ENCODE data around the gene APBB1IP. TPM values are rescaled to one million over a fixed set of nuclear protein-coding genes. Genes with fewer than 3 reads are reported as not detected.

APBB1IP gene
- total and polyA plus RNA-seq, 8 donors, result 1.2 to 4.7 (median 3.2) TPM; not detected in 1

- no peak overlapping the region for H3K4me3 ChIP-seq
- H3K27ac ChIP-seq, result no peak overlapping the region
- peaks cover 4 to 24% (median 11%) of the 10 kb centered on the region in 4 donors for H3K36me3 ChIP-seq
- no peaks in the 10 kb centered on the region for H3K27me3 ChIP-seq
- peaks cover 0 to 17% (median 0%) of the 10 kb centered on the region in 4 donors for H3K4me1 ChIP-seq
- intact Hi-C loops (cut with DNase I; ENCODE audit: low total_unique reads), result no loop called here
- WGBS, 5 donors, result 11 to 33% (median 18%) methylated on average over 11 of the region's 11 CpGs
- DNase-seq, result peak; percentile 28 to 39
- TF ChIP-seq EP300 (IDR thresholded peaks at IDR 0.05) (no peak), CTCF (IDR thresholded peaks at IDR 0.05) (no peak), POLR2AphosphoS5 (IDR thresholded peaks at IDR 0.05) (no peak), POLR2A (IDR thresholded peaks at IDR 0.05) (no peak)
- peaks cover 0 to 25% (median 15%) of the 10 kb centered on the region in 4 donors for H3K9me3 ChIP-seq
Measured at GRCh38 chr10:26516540-26517101, 78.5 kb downstream of the APBB1IP start.

GRCh38 chr10:26517141-26517867 is 79.2 kb downstream of the APBB1IP start:
- Histone ChIP-seq H3K4me1 (peaks cover 0 to 17% (median 0%) of the 10 kb centered on the region in 4 donors), H3K9me3 (peaks cover 0 to 23% (median 12%) of the 10 kb centered on the region in 4 donors), H3K36me3 (peaks cover 3 to 17% (median 8%) of the 10 kb centered on the region in 4 donors), H3K4me3 (no peak overlapping the region), H3K27me3 (no peaks in the 10 kb centered on the region), H3K27ac (no peak overlapping the region)
- DNase-seq, result no peak
- no peak for TF ChIP-seq POLR2AphosphoS5 (IDR thresholded peaks at IDR 0.05)
- no peak for TF ChIP-seq CTCF (IDR thresholded peaks at IDR 0.05)
- TF ChIP-seq EP300 (IDR thresholded peaks at IDR 0.05), result no peak
- no peak for TF ChIP-seq POLR2A (IDR thresholded peaks at IDR 0.05)
- intact Hi-C loops (cut with DNase I; ENCODE audit: low total_unique reads), result no loop called here
- WGBS, 5 donors, result 48 to 63% (median 53%) methylated on average over 9 of the region's 9 CpGs

GRCh38 chr10:26519803-26520202 is 81.7 kb downstream of the APBB1IP start:
- Histone ChIP-seq H3K27ac (no peak overlapping the region), H3K9me3 (peaks cover 0 to 8% (median 4%) of the 10 kb centered on the region in 4 donors), H3K4me1 (peaks cover 0 to 21% (median 0%) of the 10 kb centered on the region in 4 donors), H3K27me3 (no peaks in the 10 kb centered on the region), H3K4me3 (no peak overlapping the region), H3K36me3 (no peaks in the 10 kb centered on the region)
- intact Hi-C loops (cut with DNase I; ENCODE audit: low total_unique reads), result no loop called here
- WGBS, 5 donors, result 77 to 90% (median 88%) methylated on average over 1 of the region's 1 CpG
- TF ChIP-seq POLR2A (IDR thresholded peaks at IDR 0.05), result no peak
- TF ChIP-seq POLR2AphosphoS5 (IDR thresholded peaks at IDR 0.05), result no peak
- no peak for DNase-seq

GRCh38 chr10:26520575-26520974 is 82.4 kb downstream of the APBB1IP start:
- Histone ChIP-seq H3K4me3 (no peak overlapping the region), H3K36me3 (no peaks in the 10 kb centered on the region), H3K27ac (no peak overlapping the region), H3K9me3 (peaks cover 0 to 8% (median 4%) of the 10 kb centered on the region in 4 donors), H3K4me1 (peaks cover 0 to 21% (median 0%) of the 10 kb centered on the region in 4 donors), H3K27me3 (no peaks in the 10 kb centered on the region)
- 70 to 90% (median 85%) methylated on average over 1 of the region's 1 CpG for WGBS, 5 donors
- TF ChIP-seq EP300 (IDR thresholded peaks at IDR 0.05), result no peak
- TF ChIP-seq POLR2AphosphoS5 (IDR thresholded peaks at IDR 0.05), result no peak
- TF ChIP-seq CTCF (IDR thresholded peaks at IDR 0.05), result no peak
- TF ChIP-seq POLR2A (IDR thresholded peaks at IDR 0.05), result no peak
- no peak for DNase-seq
- intact Hi-C loops (cut with DNase I; ENCODE audit: low total_unique reads), result no loop called here

Data from stomach (tissue), 9 donors.